HG02973 (cell line): Measurements from ENCODE around the gene SSBP4.

Experiments used
- ATAC-seq: cut with Tn5 transposase; IDR thresholded peaks from one replicate; pipeline ENCODE4 v1.9.1; 2021; ENCODE audit warnings: moderate library complexity; ENCODE audit not compliant: unreplicated experiment

Gene SSBP4

GRCh38 chr19:18464646-18465045, 45.4 kb downstream of the SSBP4 start:
- no peak for ATAC-seq

- no peak for ATAC-seq
Observed at GRCh38 chr19:18465214-18465963, 46.2 kb downstream of the SSBP4 start.

- no peak for ATAC-seq
Observed at GRCh38 chr19:18465964-18466339, 46.8 kb downstream of the SSBP4 start.

GRCh38 chr19:18466354-18466753, 47.2 kb downstream of the SSBP4 start:
- ATAC-seq, result no peak

- ATAC-seq, result no peak
Observed at GRCh38 chr19:18467978-18468377, 48.8 kb downstream of the SSBP4 start.

GRCh38 chr19:18468517-18468916, 49.3 kb downstream of the SSBP4 start:
- ATAC-seq, result no peak

GRCh38 chr19:18469069-18469846, 50.1 kb downstream of the SSBP4 start:
- ATAC-seq, result no peak

GRCh38 chr19:18470787-18471186, 51.6 kb downstream of the SSBP4 start:
- no peak for ATAC-seq

GRCh38 chr19:18473003-18473705, 54.0 kb downstream of the SSBP4 start:
- no peak for ATAC-seq

GRCh38 chr19:18473706-18474087, 54.5 kb downstream of the SSBP4 start:
- no peak for ATAC-seq

- ATAC-seq, result no peak
Observed at GRCh38 chr19:18474366-18474887, 55.2 kb downstream of the SSBP4 start.

GRCh38 chr19:18475004-18475453, 55.8 kb downstream of the SSBP4 start:
- no peak for ATAC-seq

- ATAC-seq, result no peak
Observed at GRCh38 chr19:18475762-18476331, 56.6 kb downstream of the SSBP4 start.

- no peak for ATAC-seq
Observed at GRCh38 chr19:18476507-18477041, 57.4 kb downstream of the SSBP4 start.

GRCh38 chr19:18477042-18477779, 58.0 kb downstream of the SSBP4 start:
- ATAC-seq, result no peak

- ATAC-seq, result no peak
Observed at GRCh38 chr19:18477974-18478373, 58.8 kb downstream of the SSBP4 start.

- ATAC-seq, result no peak
Observed at GRCh38 chr19:18478545-18479311, 59.5 kb downstream of the SSBP4 start.

- ATAC-seq, result no peak
Observed at GRCh38 chr19:18480006-18480691, 61.0 kb downstream of the SSBP4 start.
